Measurements from ENCODE around the gene AMT. TPM values are rescaled to one million over a fixed set of nuclear protein-coding genes. Genes with fewer than 3 reads are reported as not detected.

AMT gene
- total RNA-seq, 5 donors from 2014 or later (not counting 1 experiment from before 2014, with no cell fraction given) = 9.6 to 14.1 (median 11.1) TPM

DNA sequence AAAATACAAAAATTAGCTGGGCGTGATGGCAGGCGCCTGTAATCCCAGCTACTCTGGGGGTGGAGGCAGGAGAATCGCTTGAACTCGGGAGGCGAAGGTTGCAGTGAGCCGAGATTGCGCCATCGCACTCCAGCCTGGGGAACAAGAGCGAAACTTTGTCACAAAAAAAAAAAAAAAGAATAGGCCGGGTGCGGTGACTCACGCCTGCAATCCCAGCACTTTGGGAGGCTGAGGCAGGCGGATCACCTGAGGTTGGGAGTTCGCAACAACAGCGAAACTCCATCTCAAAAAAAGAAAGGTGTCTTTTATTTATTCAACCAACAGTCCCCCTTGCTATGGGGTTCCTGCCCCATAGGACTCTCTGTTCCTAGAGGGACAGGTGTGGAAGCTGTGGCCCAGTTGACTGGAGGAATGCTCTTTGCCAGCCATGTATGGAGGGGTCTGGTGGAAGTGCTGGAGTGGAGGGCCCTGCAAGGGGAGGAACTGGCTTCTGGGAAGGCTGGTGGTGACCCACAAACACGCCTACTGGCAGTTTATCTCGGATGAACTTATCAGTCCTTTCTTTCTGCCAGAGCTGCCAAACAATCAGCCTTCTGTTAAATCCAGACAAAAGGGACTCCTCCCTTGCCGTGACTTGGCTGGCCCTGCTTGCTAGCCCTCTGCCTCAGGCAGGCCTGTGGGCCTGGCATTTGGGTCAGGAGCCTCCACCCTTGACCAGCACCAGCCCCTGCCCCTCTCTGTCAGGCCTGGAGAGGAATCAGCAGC lies 43.2 kb upstream of the AMT start:
- no peak overlapping the region for H3K27ac Mint-ChIP-seq
- POLR2A ChIA-PET = interaction anchor here (0.5 to 0.6 kb wide), 2 partner anchors 524 to 1713 kb away, joined by 4 to 6 read pairs; no protein-coding TSS in a partner anchor

DNA sequence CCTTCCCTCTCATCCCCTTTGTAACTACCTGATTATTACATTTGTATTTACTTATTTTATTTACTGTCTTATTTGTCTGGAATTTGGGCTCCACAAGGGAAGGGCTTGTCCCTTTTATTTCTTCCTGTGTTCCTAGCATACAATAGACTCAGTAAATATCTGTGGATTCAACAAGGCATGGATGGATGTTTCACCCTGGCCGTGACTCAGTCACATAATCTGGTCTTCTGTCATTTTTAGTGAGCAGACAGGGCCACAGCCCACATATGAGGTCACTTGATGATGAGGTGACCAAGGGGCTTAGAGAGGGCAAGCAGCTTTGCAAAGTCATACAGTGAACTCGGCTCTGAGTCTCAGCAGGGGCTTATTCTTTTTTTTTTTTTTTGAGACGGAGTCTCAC lies 39.9 kb upstream of the AMT start:
- ATAC-seq (replicated peaks in 1 of 4) = no peak
- ChIA-PET POLR2A (no interaction called here), CTCF (interaction anchor here in 1 of 2 donors (0.7 kb wide), 1 partner anchor 38 kb away, joined by 3 read pairs; no protein-coding TSS in a partner anchor)
- Mint-ChIP-seq H3K4me1 (no peaks in the 10 kb centered on the region), H3K27me3 (no peaks in the 10 kb centered on the region), H3K27ac (no peak overlapping the region), H3K4me3 (no peak overlapping the region), H3K36me3 (no peaks in the 10 kb centered on the region), H3K9me3 (no peaks in the 10 kb centered on the region)
- Histone ChIP-seq H3K4me1 (ENCODE audit: control insufficient read depth in 1 of 2, extremely low read depth in 1 of 2, insufficient read depth in 2 of 2, low read length in 2 of 2) (no peaks in the 10 kb centered on the region), H3K9me3 (no peaks in the 10 kb centered on the region), H3K27ac (ENCODE audit: low read length) (no peak overlapping the region), H3K27me3 (replicated peaks in 1 of 2; ENCODE audit: control insufficient read depth in 2 of 2, extremely low read depth in 1 of 2, insufficient read depth in 2 of 2, low read length in 1 of 2) (no peaks in the 10 kb centered on the region), H3K36me3 (ENCODE audit: control insufficient read depth in 2 of 2, extremely low read depth in 1 of 2, insufficient read depth in 1 of 2, low read length in 1 of 2) (no peaks in the 10 kb centered on the region), H3K4me3 (ENCODE audit: control insufficient read depth in 1 of 2, extremely low read depth in 1 of 2, low read length in 1 of 2) (no peak overlapping the region)
- DNase-seq = no peak
- WGBS (ENCODE audit: insufficient coverage) = 40% methylated on average over 2 of the region's 3 CpGs

More for the DNA sequence above, 43.2 kb upstream of the AMT start:
- no peak for ATAC-seq (replicated peaks in 1 of 4)
- Histone ChIP-seq H3K4me3 (ENCODE audit: control insufficient read depth in 1 of 2, extremely low read depth in 1 of 2, low read length in 1 of 2) (no peak overlapping the region), H3K4me1 (ENCODE audit: control insufficient read depth in 1 of 2, extremely low read depth in 1 of 2, insufficient read depth in 2 of 2, low read length in 2 of 2) (peaks cover 7 to 9% of the 10 kb centered on the region in 2 experiments), H3K27me3 (replicated peaks in 1 of 2; ENCODE audit: control insufficient read depth in 2 of 2, extremely low read depth in 1 of 2, insufficient read depth in 2 of 2, low read length in 1 of 2) (no peaks in the 10 kb centered on the region), H3K36me3 (ENCODE audit: control insufficient read depth in 2 of 2, extremely low read depth in 1 of 2, insufficient read depth in 1 of 2, low read length in 1 of 2) (no peaks in the 10 kb centered on the region), H3K9me3 (no peaks in the 10 kb centered on the region), H3K27ac (ENCODE audit: low read length) (no peak overlapping the region)
- H3K4me3 Mint-ChIP-seq = no peak overlapping the region
- H3K36me3 Mint-ChIP-seq = no peaks in the 10 kb centered on the region
- H3K4me1 Mint-ChIP-seq = peaks cover 6 to 12% (median 6%) of the 10 kb centered on the region in 3 donors
- WGBS (ENCODE audit: insufficient coverage) = 92% methylated on average over 11 of the region's 18 CpGs
- CTCF ChIA-PET = interaction anchor here in 1 of 2 donors (0.6 kb wide), 1 partner anchor 140 kb away, joined by 3 read pairs; no protein-coding TSS in a partner anchor
- H3K9me3 Mint-ChIP-seq = no peaks in the 10 kb centered on the region
- DNase-seq = no peak
- H3K27me3 Mint-ChIP-seq = no peaks in the 10 kb centered on the region

DNA sequence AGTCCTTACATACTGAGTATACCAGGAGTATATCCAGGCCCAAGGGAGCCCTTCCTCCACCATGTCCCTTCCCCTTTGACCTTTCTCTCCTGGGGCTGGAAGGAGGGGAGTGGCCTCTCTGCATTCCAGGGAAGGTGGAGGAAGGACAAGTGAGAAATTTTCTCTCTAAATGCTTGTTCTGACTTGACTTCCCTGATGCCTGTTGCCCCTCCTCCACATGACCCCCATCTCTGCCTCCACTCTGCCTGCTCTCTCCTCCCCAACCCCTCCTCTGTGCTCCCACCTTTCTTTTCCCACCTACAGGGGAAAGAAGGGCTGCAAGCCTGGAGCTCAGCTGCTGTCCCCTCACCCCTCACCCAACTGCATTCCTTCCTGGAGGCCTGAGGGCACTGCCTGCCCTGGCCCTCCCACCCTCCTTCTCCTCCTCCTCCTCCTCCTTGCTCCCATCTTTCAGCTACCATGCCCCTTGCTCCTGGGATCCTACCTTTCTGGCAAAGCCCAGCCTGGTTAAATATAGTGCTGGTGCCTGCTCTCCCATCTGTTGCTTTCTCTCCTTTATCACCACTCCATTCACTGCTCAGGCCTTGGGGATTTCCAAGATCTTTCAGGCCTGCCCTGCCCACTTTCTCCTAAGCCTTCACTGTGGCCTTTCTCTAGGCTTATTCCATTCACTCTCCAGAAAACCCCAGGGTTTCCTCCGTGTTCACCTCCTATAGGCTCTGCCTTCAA lies 39.3 kb upstream of the AMT start:
- no peaks in the 10 kb centered on the region for H3K27me3 ChIP-seq (replicated peaks in 1 of 2; ENCODE audit: control insufficient read depth in 2 of 2, extremely low read depth in 1 of 2, insufficient read depth in 2 of 2, low read length in 1 of 2)
- Mint-ChIP-seq H3K9me3 (no peaks in the 10 kb centered on the region), H3K36me3 (no peaks in the 10 kb centered on the region), H3K27ac (no peak overlapping the region), H3K4me3 (no peak overlapping the region), H3K4me1 (no peaks in the 10 kb centered on the region), H3K27me3 (no peaks in the 10 kb centered on the region)
- WGBS (ENCODE audit: insufficient coverage) = 80% methylated on average over 1 of the region's 1 CpG
- CTCF ChIA-PET = no interaction called here
- H3K9me3 ChIP-seq = no peaks in the 10 kb centered on the region
- ATAC-seq (replicated peaks in 1 of 4) = no peak
- H3K36me3 ChIP-seq (ENCODE audit: control insufficient read depth in 2 of 2, extremely low read depth in 1 of 2, insufficient read depth in 1 of 2, low read length in 1 of 2) = no peaks in the 10 kb centered on the region
- POLR2A ChIA-PET = interaction anchor here in 1 of 2 donors (0.5 kb wide), 1 partner anchor 46 kb away, joined by 4 read pairs; no protein-coding TSS in a partner anchor
- no peak overlapping the region for H3K4me3 ChIP-seq (ENCODE audit: control insufficient read depth in 1 of 2, extremely low read depth in 1 of 2, low read length in 1 of 2)
- H3K27ac ChIP-seq (ENCODE audit: low read length) = no peak overlapping the region
- no peaks in the 10 kb centered on the region for H3K4me1 ChIP-seq (ENCODE audit: control insufficient read depth in 1 of 2, extremely low read depth in 1 of 2, insufficient read depth in 2 of 2, low read length in 2 of 2)
- DNase-seq = no peak

DNA sequence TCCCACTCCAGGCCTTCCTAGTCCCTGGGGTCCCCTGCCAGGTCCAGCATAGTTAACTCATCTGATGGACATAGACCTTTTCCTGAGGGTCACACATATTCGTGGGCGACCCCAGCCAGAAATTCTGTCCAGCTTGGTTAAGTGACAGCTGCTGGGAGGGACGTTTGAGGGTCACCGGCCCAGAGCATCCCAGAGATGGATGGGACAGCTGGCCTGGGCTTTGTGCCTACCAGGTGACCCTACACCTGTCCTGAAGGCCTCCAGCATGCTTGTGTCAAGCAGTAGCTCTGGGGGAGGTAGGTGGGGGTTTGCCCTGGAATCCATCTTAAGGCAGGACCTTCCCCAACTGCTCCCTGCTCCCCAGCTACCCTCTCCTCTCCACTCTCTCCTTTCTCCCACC lies 38.7 kb upstream of the AMT start:
- WGBS (ENCODE audit: insufficient coverage) = 82% methylated on average over 4 of the region's 4 CpGs
- Mint-ChIP-seq H3K4me1 (no peaks in the 10 kb centered on the region), H3K27me3 (no peaks in the 10 kb centered on the region), H3K9me3 (no peaks in the 10 kb centered on the region), H3K27ac (no peak overlapping the region), H3K4me3 (no peak overlapping the region), H3K36me3 (no peaks in the 10 kb centered on the region)
- no peaks in the 10 kb centered on the region for H3K4me1 ChIP-seq (ENCODE audit: control insufficient read depth in 1 of 2, extremely low read depth in 1 of 2, insufficient read depth in 2 of 2, low read length in 2 of 2)
- no peak for DNase-seq
- no peak overlapping the region for H3K4me3 ChIP-seq (ENCODE audit: control insufficient read depth in 1 of 2, extremely low read depth in 1 of 2, low read length in 1 of 2)
- H3K27me3 ChIP-seq (replicated peaks in 1 of 2; ENCODE audit: control insufficient read depth in 2 of 2, extremely low read depth in 1 of 2, insufficient read depth in 2 of 2, low read length in 1 of 2) = no peaks in the 10 kb centered on the region
- ChIA-PET CTCF (no interaction called here), POLR2A (no interaction called here)
- H3K27ac ChIP-seq (ENCODE audit: low read length) = no peak overlapping the region
- H3K9me3 ChIP-seq = no peaks in the 10 kb centered on the region
- ATAC-seq (replicated peaks in 1 of 4) = no peak
- no peaks in the 10 kb centered on the region for H3K36me3 ChIP-seq (ENCODE audit: control insufficient read depth in 2 of 2, extremely low read depth in 1 of 2, insufficient read depth in 1 of 2, low read length in 1 of 2)

DNA sequence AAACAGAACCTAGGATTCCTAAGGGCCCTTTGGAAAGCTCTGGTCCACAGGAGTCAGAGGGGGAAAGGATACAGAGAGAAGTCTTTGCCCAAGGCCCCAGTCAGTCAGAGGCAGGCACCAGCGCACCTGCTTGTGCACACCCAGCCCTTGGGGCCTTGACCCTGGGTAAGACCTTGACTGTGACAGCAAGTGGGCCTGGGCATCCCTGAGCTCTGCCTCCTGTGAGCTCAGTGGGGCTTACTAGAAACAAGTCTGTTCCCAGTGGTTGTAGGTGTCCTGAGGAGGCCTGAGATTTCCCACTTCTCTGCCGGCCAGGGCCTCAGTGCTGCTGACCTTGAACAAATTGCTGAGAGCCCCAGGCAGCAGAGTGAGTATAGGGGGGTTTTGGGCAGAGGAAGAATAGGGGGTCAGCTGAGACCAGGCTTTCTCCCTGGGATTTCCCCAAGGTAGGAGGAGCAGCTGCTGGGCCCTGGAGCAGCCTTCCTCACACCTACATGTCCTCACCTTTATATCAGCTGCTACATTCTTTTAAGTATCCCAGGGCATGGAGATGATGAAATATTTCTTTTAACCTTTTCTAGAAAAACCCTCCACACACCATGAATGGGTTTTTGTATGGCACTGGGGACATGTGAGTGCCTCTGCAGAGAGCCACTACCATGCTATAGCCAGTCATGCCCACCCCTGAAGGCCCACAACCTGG lies 38.1 kb upstream of the AMT start:
- CTCF ChIA-PET = no interaction called here
- WGBS (ENCODE audit: insufficient coverage) = 88% methylated on average over 2 of the region's 2 CpGs
- H3K4me1 Mint-ChIP-seq = no peaks in the 10 kb centered on the region

DNA sequence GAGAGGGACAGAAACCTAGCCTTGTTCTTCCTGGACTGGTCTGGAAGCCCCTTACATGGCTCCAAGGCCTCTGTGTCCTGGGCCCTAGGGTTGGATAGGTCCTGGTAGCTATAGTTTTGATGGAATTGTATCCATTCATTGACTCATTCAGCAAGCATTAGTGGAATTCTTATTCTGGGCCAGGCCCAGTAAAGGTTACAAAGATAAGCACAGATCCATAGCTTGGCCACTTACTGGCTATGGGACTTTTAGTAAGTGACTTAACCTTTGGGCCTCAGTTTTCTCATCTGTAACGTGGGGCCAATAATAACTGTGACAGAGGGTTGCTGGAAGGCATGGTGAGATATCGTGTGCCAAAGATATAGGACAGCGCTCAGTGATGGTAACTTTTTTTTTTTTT lies 34.2 kb upstream of the AMT start:
- ChIA-PET POLR2A (no interaction called here), CTCF (interaction anchor here in 1 of 2 donors (0.6 kb wide), 1 partner anchor 52 kb away, joined by 4 read pairs; no protein-coding TSS in a partner anchor)
- H3K9me3 Mint-ChIP-seq = no peaks in the 10 kb centered on the region

More for the DNA sequence above, 38.1 kb upstream of the AMT start:
- Mint-ChIP-seq H3K27ac (no peak overlapping the region), H3K27me3 (no peaks in the 10 kb centered on the region), H3K4me3 (no peak overlapping the region), H3K36me3 (no peaks in the 10 kb centered on the region), H3K9me3 (no peaks in the 10 kb centered on the region)
- ATAC-seq (replicated peaks in 1 of 4) = no peak
- POLR2A ChIA-PET = interaction anchor here in 1 of 2 donors (0.5 kb wide), 1 partner anchor 30 kb away, joined by 3 read pairs; no protein-coding TSS in a partner anchor
- H3K9me3 ChIP-seq = no peaks in the 10 kb centered on the region
- H3K4me3 ChIP-seq (ENCODE audit: control insufficient read depth in 1 of 2, extremely low read depth in 1 of 2, low read length in 1 of 2) = no peak overlapping the region
- H3K4me1 ChIP-seq (ENCODE audit: control insufficient read depth in 1 of 2, extremely low read depth in 1 of 2, insufficient read depth in 2 of 2, low read length in 2 of 2) = no peaks in the 10 kb centered on the region
- no peaks in the 10 kb centered on the region for H3K36me3 ChIP-seq (ENCODE audit: control insufficient read depth in 2 of 2, extremely low read depth in 1 of 2, insufficient read depth in 1 of 2, low read length in 1 of 2)
- H3K27me3 ChIP-seq (replicated peaks in 1 of 2; ENCODE audit: control insufficient read depth in 2 of 2, extremely low read depth in 1 of 2, insufficient read depth in 2 of 2, low read length in 1 of 2) = no peaks in the 10 kb centered on the region
- no peak overlapping the region for H3K27ac ChIP-seq (ENCODE audit: low read length)
- no peak for DNase-seq

More for the DNA sequence above, 34.2 kb upstream of the AMT start:
- Mint-ChIP-seq H3K4me3 (no peak overlapping the region), H3K4me1 (no peaks in the 10 kb centered on the region), H3K36me3 (no peaks in the 10 kb centered on the region), H3K27me3 (no peaks in the 10 kb centered on the region), H3K27ac (no peak overlapping the region)
- H3K9me3 ChIP-seq = no peaks in the 10 kb centered on the region
- ATAC-seq (replicated peaks in 1 of 4) = no peak
- H3K27me3 ChIP-seq (replicated peaks in 1 of 2; ENCODE audit: control insufficient read depth in 2 of 2, extremely low read depth in 1 of 2, insufficient read depth in 2 of 2, low read length in 1 of 2) = no peaks in the 10 kb centered on the region
- H3K4me3 ChIP-seq (ENCODE audit: control insufficient read depth in 1 of 2, extremely low read depth in 1 of 2, low read length in 1 of 2) = no peak overlapping the region
- no peak overlapping the region for H3K27ac ChIP-seq (ENCODE audit: low read length)
- no peak for DNase-seq
- 94% methylated on average over 3 of the region's 3 CpGs for WGBS (ENCODE audit: insufficient coverage)
- H3K36me3 ChIP-seq (ENCODE audit: control insufficient read depth in 2 of 2, extremely low read depth in 1 of 2, insufficient read depth in 1 of 2, low read length in 1 of 2) = no peaks in the 10 kb centered on the region
- no peaks in the 10 kb centered on the region for H3K4me1 ChIP-seq (ENCODE audit: control insufficient read depth in 1 of 2, extremely low read depth in 1 of 2, insufficient read depth in 2 of 2, low read length in 2 of 2)

All from T-cell (primary cell).